Ishikawa (cell line): ENCODE results near the gene SYNM.

Source experiments
- EGR1 ChIP-seq: IDR thresholded peaks from 2 replicates; pipeline ENCODE4 v1.6.1; 2012
- EP300 ChIP-seq: IDR thresholded peaks from 2 replicates; pipeline ENCODE4 v1.6.1; 2012; ENCODE audit warnings: borderline replicate concordance
- RAD21 ChIP-seq: IDR thresholded peaks from 2 replicates; pipeline ENCODE4 v1.6.1; 2012; ENCODE audit warnings: low read depth
- YY1 ChIP-seq: IDR thresholded peaks from 2 replicates; pipeline ENCODE4 v1.6.1; 2012; ENCODE audit warnings: low read depth
- ZBTB7A ChIP-seq: IDR thresholded peaks from 2 replicates; pipeline ENCODE4 v1.6.1; 2012; ENCODE audit warnings: low read depth
- TF ChIP-seq, protein P1 (sequence below): IDR thresholded peaks from 2 replicates; pipeline ENCODE4 v1.6.1; 2012

GRCh38 chr15:99098991-99099390 is 5.9 kb upstream of the SYNM start:
- TF ChIP-seq YY1, result no peak
- no peak for TF ChIP-seq RAD21
- TF ChIP-seq EGR1, result no peak
- TF ChIP-seq EP300, result no peak
- no peak for TF ChIP-seq ZBTB7A
- TF ChIP-seq, protein P1, sequence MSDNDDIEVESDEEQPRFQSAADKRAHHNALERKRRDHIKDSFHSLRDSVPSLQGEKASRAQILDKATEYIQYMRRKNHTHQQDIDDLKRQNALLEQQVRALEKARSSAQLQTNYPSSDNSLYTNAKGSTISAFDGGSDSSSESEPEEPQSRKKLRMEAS, result no peak
